ENCODE measurements around the gene C22orf31.

C22orf31 gene

DNA sequence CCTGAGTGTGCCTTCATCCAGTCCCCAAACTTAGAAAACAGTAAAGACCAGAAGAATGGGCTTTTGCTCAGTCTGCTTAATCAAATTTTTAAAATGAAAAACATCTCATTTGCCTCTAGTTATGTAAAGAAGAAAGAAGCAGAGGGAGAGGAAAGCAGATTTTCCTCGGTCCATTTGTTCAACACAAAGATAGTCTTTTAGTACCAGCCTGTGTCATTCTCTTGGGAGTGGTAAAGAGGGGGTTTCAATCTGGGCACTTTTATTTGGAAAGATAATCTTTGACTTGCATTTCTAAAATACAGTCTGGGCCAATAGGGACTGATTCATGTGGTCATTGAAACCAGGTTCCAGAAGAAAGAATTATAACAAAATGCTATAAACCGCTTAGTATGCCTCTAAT, 40.7 kb upstream of the C22orf31 start:
- no peak for DNase-seq (ENCODE audit: low read depth)
- TF ChIP-seq CTCF (conservative IDR thresholded peaks at IDR 0.05; ENCODE audit: low read length) = no peak

GRCh38 chr22:29098296-29098695, 36.7 kb upstream of the C22orf31 start:
- no peak overlapping the region for H3K4me3 ChIP-seq (ENCODE audit: low read length)
- DNase-seq (ENCODE audit: low read depth) = no peak
- TF ChIP-seq CTCF (conservative IDR thresholded peaks at IDR 0.05; ENCODE audit: low read length) = no peak

More for the DNA sequence above, 40.7 kb upstream of the C22orf31 start:
- no peak overlapping the region for H3K4me3 ChIP-seq (ENCODE audit: low read length)

DNA sequence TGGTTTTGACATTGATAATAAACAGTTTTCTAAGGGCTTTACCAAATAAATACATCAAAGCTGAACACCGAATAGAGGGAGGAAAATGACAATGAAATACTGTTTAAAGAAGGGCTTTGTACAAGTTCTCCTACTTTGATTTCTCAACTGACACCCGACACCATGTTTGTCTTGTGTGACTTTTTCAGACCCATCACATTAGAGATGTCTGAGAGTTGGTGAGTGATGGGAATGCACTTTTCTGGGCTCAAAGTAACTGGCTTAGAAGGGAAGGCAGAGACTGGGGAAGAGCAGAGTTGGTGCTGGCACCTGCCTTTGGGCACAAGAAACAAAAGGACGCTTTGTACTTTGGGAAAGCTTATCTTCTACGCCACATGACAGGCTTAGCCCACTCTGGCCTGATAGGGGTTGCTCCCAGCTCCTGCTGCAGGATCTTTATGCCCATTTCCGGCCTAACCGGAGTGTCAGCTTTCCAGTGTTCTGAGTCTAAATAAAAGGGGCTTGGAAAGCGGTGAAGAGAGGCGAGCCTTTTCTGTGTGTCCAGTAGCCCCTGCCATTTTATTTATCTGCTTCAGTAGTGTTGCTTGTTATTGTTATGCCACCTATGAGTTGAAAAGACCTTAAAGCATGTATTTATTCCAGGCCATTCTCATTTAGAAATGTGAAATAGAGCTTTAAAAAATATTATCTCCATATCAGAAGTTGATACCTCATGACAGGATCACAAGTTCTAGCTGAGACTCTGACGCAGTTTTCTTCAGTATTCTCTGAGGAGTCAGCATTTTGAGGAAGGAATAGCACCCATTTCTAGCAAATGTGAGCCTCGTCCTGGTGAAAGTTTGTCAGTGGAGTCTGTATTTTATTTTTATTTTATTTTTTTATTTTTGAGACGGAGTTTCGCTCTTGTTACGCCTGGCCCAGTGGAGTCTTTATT, 35.4 kb upstream of the C22orf31 start:
- no peak overlapping the region for H3K4me3 ChIP-seq (ENCODE audit: low read length)
- no peak for DNase-seq (ENCODE audit: low read depth)
- no peak for TF ChIP-seq CTCF (conservative IDR thresholded peaks at IDR 0.05; ENCODE audit: low read length)

DNA sequence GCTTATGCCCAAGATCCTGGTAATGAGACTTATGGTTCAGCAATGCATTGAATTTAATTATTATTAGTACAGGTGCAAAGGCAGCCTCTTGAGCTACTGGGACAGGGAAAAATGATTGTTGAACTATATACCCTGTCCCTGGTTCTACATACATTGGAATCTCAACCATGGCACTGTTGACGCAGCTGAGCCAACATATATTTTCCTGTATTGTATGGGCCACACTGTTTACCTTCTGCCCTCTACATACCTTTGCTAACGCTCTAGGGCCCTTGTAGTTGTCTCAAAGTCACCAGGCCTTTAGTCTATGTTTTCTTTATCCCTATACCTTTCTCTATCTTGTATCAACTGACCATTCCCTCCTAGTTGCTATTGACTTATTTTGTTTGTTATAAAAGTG, 33.8 kb upstream of the C22orf31 start:
- DNase-seq (ENCODE audit: low read depth) = no peak
- no peak for TF ChIP-seq CTCF (conservative IDR thresholded peaks at IDR 0.05; ENCODE audit: low read length)
- H3K4me3 ChIP-seq (ENCODE audit: low read length) = no peak overlapping the region

GRCh38 chr22:29093501-29094300, 32.1 kb upstream of the C22orf31 start:
- H3K4me3 ChIP-seq (ENCODE audit: low read length) = no peak overlapping the region; the same call in 1 of the 2 replicates
- no peak for TF ChIP-seq CTCF (conservative IDR thresholded peaks at IDR 0.05; ENCODE audit: low read length)
- DNase-seq (ENCODE audit: low read depth) = peak; percentile 91

GRCh38 chr22:29093030-29093429, 31.4 kb upstream of the C22orf31 start:
- DNase-seq (ENCODE audit: low read depth) = peak; percentile 39
- no peak for TF ChIP-seq CTCF (conservative IDR thresholded peaks at IDR 0.05; ENCODE audit: low read length)
- no peak overlapping the region for H3K4me3 ChIP-seq (ENCODE audit: low read length)

All from AG10803 (cell line).